A549 (cell line): ENCODE measurements around the gene ENAH.

ENCODE experiments used
- CEBPB ChIP-seq, 2 experiments: fragments of >200 bp in 1 of 2; sonication (Bioruptor Twin) in 1 of 2; formaldehyde crosslinking in 1 of 2; IDR thresholded peaks; 2 replicates each; pipeline ENCODE4 v1.6.1; 2012 to 2016
- CTCF ChIP-seq: fragments of >200 bp; sonication (Bioruptor Twin); formaldehyde crosslinking; IDR thresholded peaks from 3 replicates; pipeline ENCODE4 v1.5.1; 2016
- EP300 ChIP-seq, 2 experiments: fragments of >200 bp; sonication (Bioruptor Twin); formaldehyde crosslinking; IDR thresholded peaks; 2 replicates in 1 of 2; 3 replicates in 1 of 2; pipeline ENCODE4 v1.6.1; 2016 to 2017
- JUNB ChIP-seq: fragments of >200 bp; sonication (Bioruptor Twin); formaldehyde crosslinking; IDR thresholded peaks from 2 replicates; pipeline ENCODE4 v1.6.1; 2016
- NR3C1 ChIP-seq: fragments of >200 bp; sonication (Bioruptor Twin); formaldehyde crosslinking; IDR thresholded peaks from 3 replicates; pipeline ENCODE4 v1.6.1; 2017
- PHF8 ChIP-seq: fragments of 200-600 bp; sonication (generic); IDR thresholded peaks from 2 replicates; pipeline ENCODE4 v1.6.1; 2016; ENCODE audit warnings: low read depth, mild to moderate bottlenecking, antibody characterized with exemption, moderate library complexity, borderline replicate concordance
- RARB ChIP-seq: fragments of 250-450 bp; sonication (Bioruptor Pico); IDR thresholded peaks from 2 replicates; pipeline ENCODE4 v1.8.0; 2021; ENCODE audit warnings: mild to moderate bottlenecking, moderate library complexity
- REST ChIP-seq: fragments of 200-600 bp; sonication (generic); IDR thresholded peaks from 2 replicates; pipeline ENCODE4 v1.6.1; 2016; ENCODE audit warnings: antibody characterized with exemption, mild to moderate bottlenecking, moderate library complexity
- RNF2 ChIP-seq: fragments of 200-600 bp; sonication (generic); IDR thresholded peaks from 2 replicates; pipeline ENCODE4 v1.6.1; 2016; ENCODE audit warnings: low read depth, mild to moderate bottlenecking, antibody characterized with exemption, moderate library complexity, borderline replicate concordance
- TFCP2L1 ChIP-seq: fragments of 250-450 bp; sonication (Bioruptor Pico); IDR thresholded peaks from 2 replicates; pipeline ENCODE4 v1.5.0; 2021; ENCODE audit warnings: mild to moderate bottlenecking

GRCh38 chr1:225688345-225688744 is 35.4 kb upstream of the ENAH start:
- no peak for TF ChIP-seq EP300 (IDR thresholded peaks at IDR 0.05)
- TF ChIP-seq REST = no peak
- TF ChIP-seq TFCP2L1 = no peak
- TF ChIP-seq CEBPB (IDR thresholded peaks at IDR 0.05) = no peak
- no peak for TF ChIP-seq RARB
- no peak for TF ChIP-seq RNF2
- no peak for TF ChIP-seq CTCF
- no peak for TF ChIP-seq PHF8
- TF ChIP-seq JUNB = no peak
- no peak for TF ChIP-seq NR3C1
